Fibroblast of lung (primary cell): ENCODE data around the gene ZNF804A. TPM values are rescaled to one million over a fixed set of nuclear protein-coding genes. Genes with fewer than 3 reads are reported as not detected.

ENCODE experiments used
- DNase-seq, 2 donors: peaks; one replicate each; pipeline versions ENCODE4 v3.0.0 to v3.0.0-alpha.2; 2010; ENCODE audit warnings: low read depth in 2 of 2
- H2AFZ ChIP-seq: 2 replicates; pipeline ENCODE4 v1.5.1; 2012; ENCODE audit warnings: low read length, control low read depth, inconsistent platforms
- H3K27ac ChIP-seq: 2 replicates; pipeline ENCODE4 v1.5.1; 2011; ENCODE audit warnings: low read length, control low read depth; ENCODE audit not compliant: insufficient read depth
- H3K27me3 ChIP-seq: 2 replicates; pipeline ENCODE4 v1.5.1; 2011; ENCODE audit warnings: mild to moderate bottlenecking, low read length; ENCODE audit not compliant: control insufficient read depth, insufficient read depth
- H3K36me3 ChIP-seq: 2 replicates; pipeline ENCODE4 v1.5.1; 2011; ENCODE audit warnings: low read length; ENCODE audit not compliant: control insufficient read depth, insufficient read depth
- H3K4me1 ChIP-seq: 2 replicates; pipeline ENCODE4 v1.5.1; 2011; ENCODE audit warnings: low read length; ENCODE audit not compliant: control insufficient read depth, insufficient read depth; ENCODE audit errors: extremely low read depth
- H3K4me2 ChIP-seq: 2 replicates; pipeline ENCODE4 v1.5.1; 2011; ENCODE audit warnings: low read length, control low read depth; ENCODE audit not compliant: insufficient read depth; ENCODE audit errors: extremely low read depth
- H3K4me3 ChIP-seq, 4 experiments: fragments of 200-600 bp in 1 of 4; sonication (generic) in 1 of 4; replicated peaks in 1 of 4; 2 replicates each; pipeline ENCODE4 v1.5.1; 2011 to 2016; ENCODE audit warnings: low read length in 4 of 4, low read depth in 3 of 4, mild to moderate bottlenecking in 3 of 4, control low read depth in 2 of 4, inconsistent platforms in 1 of 4, mixed read lengths in 1 of 4; ENCODE audit not compliant: insufficient read depth in 1 of 4; ENCODE audit errors: control extremely low read depth in 1 of 4
- H3K79me2 ChIP-seq: 2 replicates; pipeline ENCODE4 v1.5.1; 2012; ENCODE audit warnings: mild to moderate bottlenecking, low read length, inconsistent platforms; ENCODE audit not compliant: control insufficient read depth, insufficient read depth
- H3K9ac ChIP-seq: 2 replicates; pipeline ENCODE4 v1.5.1; 2011; ENCODE audit warnings: mild to moderate bottlenecking, low read length, control low read depth; ENCODE audit not compliant: insufficient read depth
- H3K9me3 ChIP-seq: 2 replicates; pipeline ENCODE4 v1.5.1; 2012; ENCODE audit warnings: low read depth, low read length; ENCODE audit not compliant: control insufficient read depth, insufficient read depth
- H4K20me1 ChIP-seq: 2 replicates; pipeline ENCODE4 v1.5.1; 2011; ENCODE audit warnings: low read length; ENCODE audit not compliant: control insufficient read depth, insufficient read depth; ENCODE audit errors: extremely low read depth
- EZH2 ChIP-seq: IDR thresholded peaks from 2 replicates; pipeline ENCODE4 v1.5.1; 2012; ENCODE audit warnings: low read length, control low read depth, mild to moderate bottlenecking; ENCODE audit errors: missing control alignments
- polyA plus RNA-seq, 2 donors: library from polyadenylated mRNA; depleted of rRNA in 1 of 2; stranded (reverse) in 1 of 2; unstranded in 1 of 2; fragments of >200 nt; gene quantifications; 2 replicates each; pipeline ENCODE4 v1.2.1, GENCODE V29; 2011 to 2012; ENCODE audit warnings: missing spikeins in 1 of 2
- total RNA-seq: library from RNA; depleted of rRNA; stranded (reverse); fragments of >200 nt; gene quantifications from 2 replicates; pipeline ENCODE4 v1.2.1, GENCODE V29; 2014
- TF ChIP-seq, protein P1 (sequence below), 2 donors: IDR thresholded peaks in 1 of 2; conservative IDR thresholded peaks in 1 of 2; 1 replicate in 1 of 2; 2 replicates in 1 of 2; pipeline ENCODE4 v1.5.1; 2011 to 2012; ENCODE audit warnings: low read length in 2 of 2, control low read depth in 1 of 2, inconsistent platforms in 1 of 2, low read depth in 1 of 2, mild to moderate bottlenecking in 1 of 2

Gene ZNF804A
- total and polyA plus RNA-seq, 2 donors (not counting 1 experiment from before 2014, with no cell fraction given): 3.0 to 6.9 TPM

DNA sequence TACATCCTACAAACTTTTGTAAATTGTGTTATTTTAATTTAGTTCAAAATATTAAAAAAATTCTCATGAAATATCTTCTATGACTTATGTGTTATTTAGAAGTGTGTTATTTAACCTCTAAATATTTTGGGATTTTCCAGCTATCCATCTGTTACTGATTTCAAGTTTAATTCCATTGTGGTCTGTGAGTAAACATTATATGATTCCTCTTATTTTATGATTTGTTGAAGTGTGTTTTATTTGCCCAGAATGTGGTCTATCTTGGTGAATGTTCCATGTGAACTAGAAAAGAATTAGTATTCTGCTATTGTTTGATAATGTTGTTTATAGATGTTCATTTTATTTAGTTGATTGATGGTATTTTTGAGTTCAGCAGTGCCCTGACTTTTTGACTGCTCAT lies 136.0 kb downstream of the ZNF804A start:
- no peak overlapping the region for H3K4me2 ChIP-seq
- H3K4me3 ChIP-seq: no peak overlapping the region
- H3K36me3 ChIP-seq: no peaks in the 10 kb centered on the region
- H3K9me3 ChIP-seq: no peaks in the 10 kb centered on the region
- no peak overlapping the region for H3K9ac ChIP-seq
- H3K4me1 ChIP-seq: no peaks in the 10 kb centered on the region
- no peak overlapping the region for H2AFZ ChIP-seq
- no peaks in the 10 kb centered on the region for H3K79me2 ChIP-seq
- no peaks in the 10 kb centered on the region for H4K20me1 ChIP-seq
- DNase-seq: no peak
- H3K27ac ChIP-seq: no peak overlapping the region
- no peaks in the 10 kb centered on the region for H3K27me3 ChIP-seq
- TF ChIP-seq, protein P1, sequence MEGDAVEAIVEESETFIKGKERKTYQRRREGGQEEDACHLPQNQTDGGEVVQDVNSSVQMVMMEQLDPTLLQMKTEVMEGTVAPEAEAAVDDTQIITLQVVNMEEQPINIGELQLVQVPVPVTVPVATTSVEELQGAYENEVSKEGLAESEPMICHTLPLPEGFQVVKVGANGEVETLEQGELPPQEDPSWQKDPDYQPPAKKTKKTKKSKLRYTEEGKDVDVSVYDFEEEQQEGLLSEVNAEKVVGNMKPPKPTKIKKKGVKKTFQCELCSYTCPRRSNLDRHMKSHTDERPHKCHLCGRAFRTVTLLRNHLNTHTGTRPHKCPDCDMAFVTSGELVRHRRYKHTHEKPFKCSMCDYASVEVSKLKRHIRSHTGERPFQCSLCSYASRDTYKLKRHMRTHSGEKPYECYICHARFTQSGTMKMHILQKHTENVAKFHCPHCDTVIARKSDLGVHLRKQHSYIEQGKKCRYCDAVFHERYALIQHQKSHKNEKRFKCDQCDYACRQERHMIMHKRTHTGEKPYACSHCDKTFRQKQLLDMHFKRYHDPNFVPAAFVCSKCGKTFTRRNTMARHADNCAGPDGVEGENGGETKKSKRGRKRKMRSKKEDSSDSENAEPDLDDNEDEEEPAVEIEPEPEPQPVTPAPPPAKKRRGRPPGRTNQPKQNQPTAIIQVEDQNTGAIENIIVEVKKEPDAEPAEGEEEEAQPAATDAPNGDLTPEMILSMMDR (conservative IDR thresholded peaks at IDR 0.05 in 1 of 2, IDR thresholded peaks at IDR 0.05 in 1 of 2; ENCODE audit: low read depth in 1 of 2, low read length in 2 of 2): no peak

DNA sequence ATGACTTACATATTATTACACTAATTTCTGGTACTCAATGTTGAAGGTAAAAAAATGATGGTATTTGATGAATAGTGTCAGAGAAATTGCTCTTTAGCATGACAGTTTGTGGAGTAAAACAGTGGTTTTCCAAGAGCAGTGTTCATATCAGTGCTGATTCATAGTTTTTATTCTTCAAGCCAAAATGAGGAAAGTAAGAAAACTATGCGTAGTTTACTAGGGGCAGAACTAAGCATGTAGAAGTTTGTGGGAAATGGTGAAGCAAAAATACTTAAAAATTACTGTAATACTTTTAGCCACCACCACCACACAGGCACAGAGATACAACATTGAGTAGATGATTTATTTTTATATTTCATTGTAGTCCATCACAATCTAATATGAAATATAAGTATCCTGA lies 137.3 kb downstream of the ZNF804A start:
- no peaks in the 10 kb centered on the region for H3K9me3 ChIP-seq
- peak in 1 of 2 donors; percentile 44 for DNase-seq
- H3K4me1 ChIP-seq: no peaks in the 10 kb centered on the region
- no peak for TF ChIP-seq EZH2
- H4K20me1 ChIP-seq: no peaks in the 10 kb centered on the region
- no peak overlapping the region for H3K4me3 ChIP-seq
- no peak overlapping the region for H3K27ac ChIP-seq
- no peaks in the 10 kb centered on the region for H3K36me3 ChIP-seq
- no peak overlapping the region for H3K4me2 ChIP-seq
- no peaks in the 10 kb centered on the region for H3K79me2 ChIP-seq
- no peak overlapping the region for H3K9ac ChIP-seq
- no peak overlapping the region for H2AFZ ChIP-seq
- H3K27me3 ChIP-seq: no peaks in the 10 kb centered on the region

DNA sequence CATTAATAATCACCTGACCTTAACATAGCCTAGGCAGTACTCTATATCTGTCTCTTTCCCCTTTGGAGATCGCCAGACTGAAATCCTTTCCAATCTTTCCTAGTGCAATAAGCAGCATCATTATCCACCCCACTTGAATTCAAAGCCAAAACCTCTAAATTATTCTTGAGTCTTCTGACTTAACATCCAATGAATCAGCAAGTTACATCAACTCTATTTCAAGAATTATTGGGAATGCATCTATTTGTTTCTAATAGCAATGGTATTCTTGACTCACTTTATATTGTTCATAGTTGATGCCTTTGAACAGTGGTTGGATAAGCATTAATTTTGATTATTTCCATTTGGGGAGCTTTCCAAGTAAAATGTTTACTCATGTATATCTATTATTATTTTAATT lies 144.8 kb downstream of the ZNF804A start:
- H3K27ac ChIP-seq: no peak overlapping the region
- H3K27me3 ChIP-seq: no peaks in the 10 kb centered on the region
- TF ChIP-seq EZH2: no peak
- TF ChIP-seq, protein P1 (conservative IDR thresholded peaks at IDR 0.05 in 1 of 2, IDR thresholded peaks at IDR 0.05 in 1 of 2; ENCODE audit: low read depth in 1 of 2, low read length in 2 of 2): no peak
- no peak overlapping the region for H3K4me2 ChIP-seq
- no peak overlapping the region for H2AFZ ChIP-seq
- no peaks in the 10 kb centered on the region for H3K9me3 ChIP-seq
- no peaks in the 10 kb centered on the region for H3K79me2 ChIP-seq
- no peak overlapping the region for H3K9ac ChIP-seq
- no peak overlapping the region for H3K4me3 ChIP-seq
- no peaks in the 10 kb centered on the region for H4K20me1 ChIP-seq
- no peaks in the 10 kb centered on the region for H3K36me3 ChIP-seq
- H3K4me1 ChIP-seq: no peaks in the 10 kb centered on the region
- DNase-seq: peak; percentile 7 to 56
